Esophagus squamous epithelium (tissue), 4 donors: ENCODE data around the gene RBM4B.

Experiments
- CTCF ChIP-seq, 6 experiments: fragments of 450-650 bp in 4 of 6; fragments of 200-600 bp in 2 of 6; sonication (generic) in 2 of 6; IDR thresholded peaks; one replicate each; pipeline ENCODE4 v1.5.1; 2016 to 2019; ENCODE audit warnings: antibody characterized with exemption in 6 of 6, mild to moderate bottlenecking in 4 of 6, moderate library complexity in 4 of 6
- POLR2A ChIP-seq, 4 donors: fragments of 450-650 bp; IDR thresholded peaks; one replicate each; pipeline ENCODE4 v1.6.1; 2017; ENCODE audit warnings: antibody characterized with exemption in 4 of 4, mild to moderate bottlenecking in 4 of 4, moderate library complexity in 3 of 4

- TF ChIP-seq CTCF (IDR thresholded peaks at IDR 0.05): no peak
- no peak for TF ChIP-seq POLR2A (IDR thresholded peaks at IDR 0.05)
Observed at GRCh38 chr11:66653123-66653522, 24.6 kb downstream of the RBM4B start.
